ENCODE results near the gene CYFIP2.

CYFIP2 gene

DNA sequence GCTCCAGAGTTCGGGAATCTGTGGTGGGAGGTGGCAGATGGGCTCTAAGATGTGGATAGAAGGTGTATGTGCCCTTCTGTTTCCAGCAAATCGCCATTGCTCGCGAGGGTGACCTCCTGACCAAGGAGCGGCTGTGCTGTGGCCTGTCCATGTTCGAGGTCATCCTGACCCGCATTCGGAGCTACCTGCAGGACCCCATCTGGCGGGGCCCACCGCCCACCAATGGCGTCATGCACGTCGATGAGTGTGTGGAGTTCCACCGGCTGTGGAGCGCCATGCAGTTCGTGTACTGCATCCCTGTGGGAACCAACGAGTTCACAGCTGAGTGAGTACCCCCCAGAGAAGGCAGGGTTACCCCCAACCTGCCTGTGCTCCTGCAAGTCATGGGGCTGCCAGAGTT is 123.2 kb downstream of the CYFIP2 start:
- Histone ChIP-seq H3K27ac (no peak overlapping the region), H3K36me3 (peaks cover 38% of the 10 kb centered on the region), H3K27me3 (ENCODE audit: insufficient read depth, low read depth, severe bottlenecking) (no peaks in the 10 kb centered on the region), H3K9me3 (ENCODE audit: severe bottlenecking) (no peaks in the 10 kb centered on the region), H3K4me3 (ENCODE audit: low read depth, low read length) (no peak overlapping the region)
- TF ChIP-seq, protein P1, sequence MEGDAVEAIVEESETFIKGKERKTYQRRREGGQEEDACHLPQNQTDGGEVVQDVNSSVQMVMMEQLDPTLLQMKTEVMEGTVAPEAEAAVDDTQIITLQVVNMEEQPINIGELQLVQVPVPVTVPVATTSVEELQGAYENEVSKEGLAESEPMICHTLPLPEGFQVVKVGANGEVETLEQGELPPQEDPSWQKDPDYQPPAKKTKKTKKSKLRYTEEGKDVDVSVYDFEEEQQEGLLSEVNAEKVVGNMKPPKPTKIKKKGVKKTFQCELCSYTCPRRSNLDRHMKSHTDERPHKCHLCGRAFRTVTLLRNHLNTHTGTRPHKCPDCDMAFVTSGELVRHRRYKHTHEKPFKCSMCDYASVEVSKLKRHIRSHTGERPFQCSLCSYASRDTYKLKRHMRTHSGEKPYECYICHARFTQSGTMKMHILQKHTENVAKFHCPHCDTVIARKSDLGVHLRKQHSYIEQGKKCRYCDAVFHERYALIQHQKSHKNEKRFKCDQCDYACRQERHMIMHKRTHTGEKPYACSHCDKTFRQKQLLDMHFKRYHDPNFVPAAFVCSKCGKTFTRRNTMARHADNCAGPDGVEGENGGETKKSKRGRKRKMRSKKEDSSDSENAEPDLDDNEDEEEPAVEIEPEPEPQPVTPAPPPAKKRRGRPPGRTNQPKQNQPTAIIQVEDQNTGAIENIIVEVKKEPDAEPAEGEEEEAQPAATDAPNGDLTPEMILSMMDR (IDR thresholded peaks at IDR 0.05; ENCODE audit: low read depth, low read length) = no peak
- no peak for DNase-seq

DNA sequence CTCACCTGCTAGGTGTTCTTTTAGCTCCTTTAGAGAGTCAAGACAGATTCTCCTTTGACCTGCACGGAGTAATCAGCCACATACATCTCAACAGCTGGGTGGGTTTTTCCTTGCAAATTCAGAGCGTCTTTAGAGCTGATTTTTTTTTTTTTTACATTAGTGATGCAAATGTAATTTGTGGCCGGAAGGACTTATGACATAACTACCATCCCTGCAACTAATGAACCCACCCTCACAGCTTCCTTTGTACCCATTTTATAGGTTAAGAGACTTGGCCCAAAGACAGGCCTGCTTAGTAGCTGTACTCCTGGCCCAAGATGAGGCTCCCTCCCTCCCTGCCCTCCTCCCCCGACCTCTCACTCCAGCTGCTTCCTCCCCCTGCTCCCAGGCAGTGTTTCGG is 124.2 kb downstream of the CYFIP2 start:
- Histone ChIP-seq H3K36me3 (peaks cover 32% of the 10 kb centered on the region), H3K9me3 (ENCODE audit: severe bottlenecking) (no peaks in the 10 kb centered on the region), H3K27ac (no peak overlapping the region), H3K4me3 (ENCODE audit: low read depth, low read length) (no peak overlapping the region), H3K27me3 (ENCODE audit: insufficient read depth, low read depth, severe bottlenecking) (no peaks in the 10 kb centered on the region)
- TF ChIP-seq, protein P1 (IDR thresholded peaks at IDR 0.05; ENCODE audit: low read depth, low read length) = no peak
- no peak for DNase-seq

DNA sequence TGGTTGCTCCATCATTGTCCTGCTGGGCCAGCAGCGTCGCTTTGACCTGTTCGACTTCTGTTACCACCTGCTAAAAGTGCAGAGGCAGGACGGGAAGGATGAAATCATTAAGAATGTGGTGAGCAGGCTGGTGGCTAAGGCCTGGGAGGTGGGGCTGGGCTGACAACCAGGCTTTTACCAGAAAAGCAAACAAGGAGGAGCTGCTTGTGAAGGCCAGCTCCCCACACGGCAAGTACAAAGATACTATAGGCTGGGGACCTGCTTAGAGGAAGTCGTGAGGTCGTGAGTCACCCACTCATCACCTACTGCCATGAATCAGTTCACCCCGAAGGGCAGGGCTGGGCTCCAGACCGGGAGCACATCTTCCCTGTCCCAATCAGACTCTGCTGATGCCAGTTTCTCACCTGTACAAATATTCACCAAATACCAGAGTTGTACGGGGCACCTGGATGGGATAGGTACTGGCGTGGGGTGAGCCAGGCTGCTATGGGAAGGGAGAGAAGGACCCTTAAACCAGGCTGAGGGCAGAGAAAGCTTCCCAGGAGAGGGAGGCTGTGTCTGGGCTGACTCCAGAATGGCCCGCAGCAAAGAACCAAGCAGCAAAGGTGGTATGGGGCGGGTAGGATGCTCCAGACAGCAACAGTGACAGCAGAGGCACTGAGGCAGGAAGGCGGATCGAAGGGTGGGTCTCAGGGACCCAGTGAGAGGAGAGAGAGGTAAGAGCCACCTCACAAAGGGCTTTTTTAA is 124.8 kb downstream of the CYFIP2 start:
- no peak overlapping the region for H3K4me3 ChIP-seq (ENCODE audit: low read depth, low read length)
- no peak overlapping the region for H3K27ac ChIP-seq
- peaks cover 29% of the 10 kb centered on the region for H3K36me3 ChIP-seq
- H3K9me3 ChIP-seq (ENCODE audit: severe bottlenecking) = no peaks in the 10 kb centered on the region
- no peak for DNase-seq
- no peaks in the 10 kb centered on the region for H3K27me3 ChIP-seq (ENCODE audit: insufficient read depth, low read depth, severe bottlenecking)
- TF ChIP-seq, protein P1 (IDR thresholded peaks at IDR 0.05; ENCODE audit: low read depth, low read length) = no peak

DNA sequence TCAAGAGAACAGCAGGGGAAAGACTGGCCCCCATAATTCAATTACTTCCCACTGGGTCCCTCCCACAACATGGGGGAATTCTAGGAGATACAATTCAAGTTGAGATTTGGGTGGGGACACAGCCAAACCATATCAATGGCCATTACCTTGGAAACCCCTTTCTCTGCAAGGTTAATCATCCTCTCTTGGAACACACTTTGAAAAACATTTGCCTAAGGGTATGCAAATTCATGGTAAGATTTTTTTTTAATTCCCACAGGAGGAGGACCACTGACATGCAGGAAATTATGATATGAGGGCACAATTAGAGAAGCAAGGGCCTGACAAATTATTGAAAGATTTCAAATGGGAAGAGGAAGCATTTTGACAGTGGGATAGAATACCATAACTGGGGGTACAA is 132.4 kb downstream of the CYFIP2 start:
- no peak for DNase-seq
- peaks cover 5% of the 10 kb centered on the region; the same call in 1 of the 2 replicates for H3K36me3 ChIP-seq
- H3K27ac ChIP-seq = no peak overlapping the region
- no peaks in the 10 kb centered on the region for H3K27me3 ChIP-seq (ENCODE audit: insufficient read depth, low read depth, severe bottlenecking)
- TF ChIP-seq, protein P1 (IDR thresholded peaks at IDR 0.05; ENCODE audit: low read depth, low read length) = no peak
- no peaks in the 10 kb centered on the region for H3K9me3 ChIP-seq (ENCODE audit: severe bottlenecking)
- H3K4me3 ChIP-seq (ENCODE audit: low read depth, low read length) = no peak overlapping the region

DNA sequence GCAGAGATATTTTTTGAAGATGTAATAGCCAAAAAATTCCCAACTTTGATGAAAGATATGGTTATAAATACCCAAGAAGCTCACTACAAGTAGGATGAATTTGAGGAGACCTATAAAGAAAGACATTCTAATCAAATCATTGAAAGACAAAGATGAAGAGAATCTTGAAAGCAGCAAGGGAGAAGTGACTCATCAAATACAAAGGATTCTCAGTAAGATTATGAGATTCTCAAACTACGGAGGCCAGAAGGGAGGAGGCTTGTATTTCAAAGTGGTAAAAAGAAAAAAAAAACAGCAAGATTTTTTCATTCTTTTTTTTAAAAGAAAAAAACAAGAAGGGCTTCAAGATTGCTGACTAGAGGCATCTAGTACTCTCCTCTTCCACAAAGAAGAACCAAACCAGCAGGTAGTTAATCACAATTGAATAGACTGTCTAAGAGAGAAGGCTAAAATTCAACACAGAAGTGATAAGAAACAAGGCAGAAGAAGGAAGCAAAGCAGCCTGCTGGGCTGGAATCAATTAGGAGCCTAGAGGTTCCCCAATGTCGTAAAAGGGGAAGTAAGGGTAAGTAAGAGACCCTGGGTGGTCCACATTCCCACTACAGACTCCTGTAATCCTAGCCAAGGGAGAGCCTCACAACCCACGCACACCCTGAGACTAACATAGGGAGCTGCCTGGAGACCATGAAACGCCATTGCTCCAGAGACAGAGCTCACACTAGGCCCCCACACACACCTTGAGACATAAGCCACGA is 135.0 kb downstream of the CYFIP2 start:
- Histone ChIP-seq H3K4me3 (ENCODE audit: low read depth, low read length) (no peak overlapping the region), H3K27ac (no peak overlapping the region), H3K36me3 (no peaks in the 10 kb centered on the region), H3K9me3 (ENCODE audit: severe bottlenecking) (peaks cover 2% of the 10 kb centered on the region), H3K27me3 (ENCODE audit: insufficient read depth, low read depth, severe bottlenecking) (no peaks in the 10 kb centered on the region)
- TF ChIP-seq, protein P1 (IDR thresholded peaks at IDR 0.05; ENCODE audit: low read depth, low read length) = no peak
- DNase-seq = no peak
